Muscle layer of colon (tissue), 2 donors: ENCODE measurements around the gene LYPD8.

Source experiments
- H3K27ac ChIP-seq: one replicate; pipeline ENCODE4 v1.7.0; 2013; ENCODE audit warnings: low read depth, mild to moderate bottlenecking, low read length, moderate library complexity
- H3K27me3 ChIP-seq, 2 donors: one replicate each; pipeline ENCODE4 v1.7.0; 2013; ENCODE audit warnings: low read length in 2 of 2, mild to moderate bottlenecking in 2 of 2; ENCODE audit not compliant: insufficient read depth in 2 of 2, control insufficient read depth in 1 of 2
- H3K36me3 ChIP-seq: one replicate; pipeline ENCODE4 v1.7.0; 2013; ENCODE audit warnings: mild to moderate bottlenecking, low read length; ENCODE audit not compliant: insufficient read depth
- H3K4me1 ChIP-seq: one replicate; pipeline ENCODE4 v1.7.0; 2013; ENCODE audit warnings: mild to moderate bottlenecking, low read length; ENCODE audit not compliant: insufficient read depth
- H3K4me3 ChIP-seq, 2 donors: one replicate each; pipeline ENCODE4 v1.7.0; 2013; ENCODE audit warnings: low read length in 2 of 2, low read depth in 1 of 2, mild to moderate bottlenecking in 1 of 2, moderate library complexity in 1 of 2
- H3K9ac ChIP-seq: one replicate; pipeline ENCODE4 v1.7.0; 2013; ENCODE audit warnings: low read length
- H3K9me3 ChIP-seq: one replicate; pipeline ENCODE4 v1.7.0; 2013; ENCODE audit warnings: mild to moderate bottlenecking, low read length
- donor health status: abdominal sarcoma.
- donor health status: Adenocarcinoma of cecum.

Gene LYPD8

DNA sequence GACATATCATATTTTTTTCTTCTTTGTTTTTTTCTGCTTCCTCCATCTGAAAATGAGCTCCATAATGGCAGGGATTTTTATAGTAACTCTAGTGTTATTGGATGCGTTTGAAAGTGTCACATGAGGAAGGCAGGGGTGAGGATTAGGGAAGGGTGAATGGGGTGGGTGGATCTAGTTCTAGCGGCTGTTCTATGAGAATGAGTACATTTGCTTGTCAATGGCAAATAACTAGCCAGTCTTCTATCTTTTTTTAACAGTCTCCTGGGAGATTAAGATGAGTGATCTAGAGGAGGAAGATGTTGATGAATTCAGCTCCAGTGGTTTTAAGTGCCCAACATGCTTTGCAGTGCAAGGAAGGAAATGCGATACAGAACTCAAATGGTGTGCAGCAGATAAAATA is 58.8 kb downstream of the LYPD8 start:
- Histone ChIP-seq H3K9me3 (no peaks in the 10 kb centered on the region), H3K4me3 (no peak overlapping the region), H3K4me1 (peaks cover 3% of the 10 kb centered on the region), H3K9ac (no peak overlapping the region), H3K36me3 (no peaks in the 10 kb centered on the region), H3K27ac (no peak overlapping the region), H3K27me3 (no peaks in the 10 kb centered on the region)

DNA sequence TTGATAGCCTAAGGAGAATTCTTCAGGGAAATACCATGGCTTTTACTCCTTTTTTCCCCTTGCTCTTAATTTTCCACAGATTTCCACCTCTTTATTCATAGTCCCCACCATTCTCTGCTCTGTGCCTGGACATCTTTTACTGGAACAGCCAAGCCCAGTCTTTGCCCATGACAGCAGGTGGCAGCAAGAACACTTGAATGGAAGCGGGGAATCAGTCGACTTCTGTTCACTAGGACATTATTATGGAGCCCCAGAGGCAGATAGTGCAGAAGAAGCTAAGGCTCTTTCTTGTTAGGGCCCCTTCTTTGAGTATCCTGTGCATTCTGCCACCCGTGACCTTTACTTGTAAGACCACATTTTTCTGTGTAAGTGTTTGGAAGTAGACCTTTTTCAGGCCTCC is 59.3 kb downstream of the LYPD8 start:
- no peaks in the 10 kb centered on the region for H3K9me3 ChIP-seq
- H3K27me3 ChIP-seq = no peaks in the 10 kb centered on the region
- H3K4me3 ChIP-seq = no peak overlapping the region
- no peaks in the 10 kb centered on the region for H3K36me3 ChIP-seq
- H3K4me1 ChIP-seq = peaks cover 3% of the 10 kb centered on the region
- no peak overlapping the region for H3K27ac ChIP-seq
- H3K9ac ChIP-seq = no peak overlapping the region

DNA sequence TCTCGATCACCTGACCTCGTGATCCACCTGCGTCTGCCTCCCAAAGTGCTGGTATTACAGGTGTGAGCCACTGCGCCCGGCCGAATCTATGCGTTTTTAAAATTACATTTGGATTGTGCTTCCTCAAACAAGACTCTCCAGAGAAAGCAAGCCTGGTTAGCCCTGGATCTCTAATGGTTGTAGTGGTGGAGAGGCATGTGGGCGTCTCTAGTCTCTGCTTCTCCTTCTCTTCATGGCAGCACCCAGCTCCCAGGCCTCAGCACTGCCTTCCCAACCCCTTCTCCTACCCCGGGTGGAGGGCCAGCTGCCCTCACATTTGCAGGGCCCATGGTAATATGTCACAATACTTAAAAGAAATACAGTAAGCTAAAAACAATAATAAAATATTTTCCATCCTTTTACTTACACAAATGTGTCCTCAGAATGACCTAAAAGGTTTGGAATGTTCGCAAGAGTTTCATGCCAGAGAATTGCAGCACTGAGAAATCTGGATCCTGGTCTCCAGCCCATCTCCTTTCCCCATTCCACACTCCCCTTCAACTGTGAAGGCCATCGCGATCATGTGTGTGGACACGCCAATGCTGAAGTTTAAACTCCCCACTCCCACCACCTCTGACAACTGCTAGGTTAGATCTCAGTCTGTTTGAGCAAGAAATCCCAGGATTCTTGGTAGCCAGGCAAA is 60.0 kb downstream of the LYPD8 start:
- no peak overlapping the region for H3K27ac ChIP-seq

DNA sequence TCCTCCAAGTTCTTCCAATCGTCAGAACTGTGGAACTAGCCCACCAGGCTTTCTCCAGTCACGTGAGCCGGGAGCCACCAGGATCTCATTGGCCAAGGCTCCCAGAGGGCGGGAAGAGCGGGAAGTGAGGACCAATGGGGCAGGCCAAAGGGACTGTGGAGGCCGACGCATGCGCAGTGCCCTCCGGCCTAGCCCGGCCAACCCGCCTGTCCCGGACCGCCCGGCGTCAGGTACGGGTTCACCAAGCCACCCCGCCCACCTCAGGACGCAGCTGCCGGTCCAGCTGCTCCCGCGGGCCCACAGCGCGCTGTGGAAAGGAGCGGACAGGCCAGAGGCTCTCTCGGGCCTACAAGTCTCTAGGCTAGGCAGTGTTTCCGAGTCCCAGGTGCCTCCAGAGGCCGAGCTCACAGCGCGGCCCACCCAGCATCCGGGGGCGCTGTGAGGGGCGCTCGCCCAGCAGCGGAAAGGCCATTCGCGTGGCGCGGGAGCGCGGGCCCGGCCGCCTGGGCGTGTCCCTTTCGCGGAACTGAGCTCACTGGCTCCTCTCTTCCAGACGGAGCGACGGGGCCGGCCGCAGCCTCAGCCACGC is 63.9 kb downstream of the LYPD8 start:
- Histone ChIP-seq H3K27ac (no peak overlapping the region), H3K4me1 (peaks cover 3% of the 10 kb centered on the region), H3K4me3 (no peak overlapping the region), H3K9me3 (no peaks in the 10 kb centered on the region), H3K9ac (no peak overlapping the region), H3K36me3 (no peaks in the 10 kb centered on the region), H3K27me3 (no peaks in the 10 kb centered on the region)

More for the DNA sequence above, 60.0 kb downstream of the LYPD8 start:
- H3K9me3 ChIP-seq = no peaks in the 10 kb centered on the region
- no peak overlapping the region for H3K4me3 ChIP-seq
- H3K36me3 ChIP-seq = no peaks in the 10 kb centered on the region
- H3K4me1 ChIP-seq = peaks cover 3% of the 10 kb centered on the region
- H3K9ac ChIP-seq = no peak overlapping the region
- no peaks in the 10 kb centered on the region for H3K27me3 ChIP-seq
